Right cardiac atrium (tissue), 5 donors: ENCODE measurements around the gene AGO4. TPM values are rescaled to one million over a fixed set of nuclear protein-coding genes. Genes with fewer than 3 reads are reported as not detected.
"Not testable (repeated sequence)": the region's sequence is repeated elsewhere in the genome, so short reads cannot be mapped to it uniquely, and the experiment has no call there.

ENCODE experiments used
- ATAC-seq, 2 donors: fragments of 200-7000 bp; cut with Tn5 transposase; one replicate each; pipeline versions ENCODE4 v1.8.0 to v1.9.1; 2020; ENCODE audit warnings: moderate library complexity in 2 of 2, mild to moderate bottlenecking in 1 of 2
- DNase-seq, 3 donors: peaks; one replicate each; pipeline ENCODE4 v3.0.0-alpha.2; 2020
- H3K27ac ChIP-seq: one replicate; pipeline ENCODE4 v1.5.1; 2013; ENCODE audit warnings: mild to moderate bottlenecking, low read length, control low read depth, moderate library complexity
- H3K27me3 ChIP-seq: one replicate; pipeline ENCODE4 v1.6.1; 2013; ENCODE audit not compliant: control insufficient read depth, insufficient read depth
- H3K4me1 ChIP-seq: one replicate; pipeline ENCODE4 v1.6.1; 2013; ENCODE audit warnings: low read length; ENCODE audit not compliant: control insufficient read depth, insufficient read depth
- H3K4me3 ChIP-seq: one replicate; pipeline ENCODE4 v1.5.1; 2013; ENCODE audit warnings: low read length, control low read depth
- H3K9me3 ChIP-seq: one replicate; pipeline ENCODE4 v1.6.1; 2013; ENCODE audit warnings: low read length; ENCODE audit not compliant: control insufficient read depth
- WGBS: extraction: QIAGEN DNeasy Blood & Tissue Kit; methylation state at CpG from one replicate; pipeline ENCODE4 v1.1.7; 2013; 5-methylcytosine and 5-hydroxymethylcytosine counted together
- intact Hi-C, 4 donors: fragments of 100-400 bp; cut with DNase I; formaldehyde crosslinking; loops; one replicate each; pipeline versions ENCODE4 v1.11.0 to v1.14.0; 2022 to 2023
- long read RNA-seq, 4 donors: library from polyadenylated mRNA; unstranded; transcript quantifications; one replicate each; pipeline ENCODE4 v2.0.0, GENCODE V29; 2020 to 2021
- polyA plus RNA-seq: library from polyadenylated mRNA; stranded (reverse); fragments of 200-250 nt; gene quantifications from one replicate; pipeline ENCODE4 v1.2.3, GENCODE V29; 2013
- total RNA-seq, 4 donors: library from RNA; stranded (reverse); fragmentation: NEBNext Ultra II Directional; extraction: Animal tissue kit (Norgen Biotek cat#: 25700); gene quantifications; one replicate each; pipeline ENCODE4 v1.2.1, GENCODE V29; 2021
- donor health status: healthy with polysubstance abuse.
- donor health status: DM: no; HTN: yes; CAD: no.
- donor health status: DM: no; HTN: no; CAD: no.
- donor health status: DM: no; HTN: yes; CAD: no; lungs with severe emphysema.
- donor health status: DM: yes; HTN: yes; CAD: no.

AGO4 gene
- total RNA-seq (10 to 100 TPM; 17.5 to 22.9 (median 20.0) TPM), polyA plus RNA-seq (8.5 TPM)
- long read RNA-seq, donor 1, full-length matches to known transcripts: 10 of 26 reads
- long read RNA-seq, donor 1, partial matches to known transcripts: 2 of 26 reads
- long read RNA-seq, donor 1, other reads (novel, unspliced or antisense): 14 of 26 reads
- long read RNA-seq, donor 2, full-length matches to known transcripts: 10 of 16 reads
- long read RNA-seq, donor 2, partial matches to known transcripts: 2 of 16 reads
- long read RNA-seq, donor 2, other reads (novel, unspliced or antisense): 4 of 16 reads
- long read RNA-seq, donor 3, full-length matches to known transcripts: 4 of 30 reads
- long read RNA-seq, donor 3, partial matches to known transcripts: 8 of 30 reads
- long read RNA-seq, donor 3, other reads (novel, unspliced or antisense): 18 of 30 reads
- long read RNA-seq, donor 4, full-length matches to known transcripts: 11 of 21 reads
- long read RNA-seq, donor 4, partial matches to known transcripts: 3 of 21 reads
- long read RNA-seq, donor 4, other reads (novel, unspliced or antisense): 7 of 21 reads

- intact Hi-C loops: no loop called here
- Histone ChIP-seq H3K9me3 (no peaks in the 10 kb centered on the region), H3K4me1 (no peaks in the 10 kb centered on the region), H3K27ac (peak within 1 kb of the TSS; percentile 53), H3K4me3 (peak within 1 kb of the TSS; percentile 97), H3K27me3 (no peaks in the 10 kb centered on the region)
- peak; percentile 65 to 89 (median 88) for DNase-seq
- WGBS: 1% methylated on average over 105 of the region's 105 CpGs
- ATAC-seq: peak; percentile 84 to 85
Observed at GRCh38 chr1:35807614-35808449, at the start of gene AGO4. Gene AGO4, plus strand, starts transcription at chr1:35808016. Its CDS starts 401 bp downstream, at chr1:35808417.

GRCh38 chr1:35762141-35762540 is 45.7 kb upstream of the AGO4 start:
- Histone ChIP-seq H3K9me3 (no peaks in the 10 kb centered on the region), H3K4me1 (no peaks in the 10 kb centered on the region), H3K27ac (no peak overlapping the region), H3K4me3 (no peak overlapping the region), H3K27me3 (no peaks in the 10 kb centered on the region)
- no peak for DNase-seq
- ATAC-seq: no peak
- WGBS: 56% methylated on average over 2 of the region's 2 CpGs
- intact Hi-C loops: no loop called here

GRCh38 chr1:35763201-35763600 is 44.6 kb upstream of the AGO4 start:
- Histone ChIP-seq H3K9me3 (no peaks in the 10 kb centered on the region), H3K27me3 (no peaks in the 10 kb centered on the region), H3K4me3 (no peak overlapping the region), H3K27ac (no peak overlapping the region), H3K4me1 (no peaks in the 10 kb centered on the region)
- intact Hi-C loops: no loop called here
- DNase-seq (no peak), ATAC-seq (no peak)

GRCh38 chr1:35764283-35764682 is 43.5 kb upstream of the AGO4 start:
- H3K4me1 ChIP-seq: no peaks in the 10 kb centered on the region
- no peak for DNase-seq
- no peaks in the 10 kb centered on the region for H3K27me3 ChIP-seq
- ATAC-seq: no peak
- WGBS: 90% methylated on average over 3 of the region's 3 CpGs
- no peaks in the 10 kb centered on the region for H3K9me3 ChIP-seq
- intact Hi-C loops: no loop called here
- no peak overlapping the region for H3K4me3 ChIP-seq
- H3K27ac ChIP-seq: no peak overlapping the region

GRCh38 chr1:35768350-35769187 is 39.2 kb upstream of the AGO4 start:
- Histone ChIP-seq H3K9me3 (no peaks in the 10 kb centered on the region), H3K4me3 (peak overlapping the region; percentile 80), H3K27me3 (no peaks in the 10 kb centered on the region), H3K27ac (no peak overlapping the region), H3K4me1 (no peaks in the 10 kb centered on the region)
- no peak for DNase-seq
- ATAC-seq: no peak
- 43% methylated on average over 19 of the region's 19 CpGs for WGBS
- intact Hi-C loops: no loop called here

- H3K9me3 ChIP-seq: no peaks in the 10 kb centered on the region
- intact Hi-C loops: no loop called here
- DNase-seq (peak; percentile 87 to 95 (median 94)), ATAC-seq (peak; percentile 95 to 97)
- H3K4me1 ChIP-seq: no peaks in the 10 kb centered on the region
- H3K27ac ChIP-seq: peak overlapping the region; percentile 95
- under 1% methylated on average over 58 of the region's 58 CpGs for WGBS
- H3K4me3 ChIP-seq: peak overlapping the region; percentile 80
- no peaks in the 10 kb centered on the region for H3K27me3 ChIP-seq
Observed at GRCh38 chr1:35769188-35769758, 38.5 kb upstream of the AGO4 start.

GRCh38 chr1:35773711-35774110 is 34.1 kb upstream of the AGO4 start:
- intact Hi-C loops: loop anchor here in 2 of 4 donors (5.0 to 10.0 kb wide), 2 partner anchors 199 to 206 kb away; partner anchors contain the start of gene TFAP2E (in 1 of the 2)
- ATAC-seq: no peak

GRCh38 chr1:35776172-35776571 is 31.6 kb upstream of the AGO4 start:
- DNase-seq, H3K4me1 ChIP-seq, ATAC-seq, H3K4me3 ChIP-seq, H3K27me3 ChIP-seq, H3K27ac ChIP-seq, H3K9me3 ChIP-seq: not testable (repeated sequence)
- intact Hi-C loops: loop anchor here in 2 of 4 donors (5.0 to 10.0 kb wide), 2 partner anchors 201 to 209 kb away; partner anchors contain the start of gene TFAP2E (in 1 of the 2)
- WGBS: 92% methylated on average over 6 of the region's 6 CpGs

More at GRCh38 chr1:35773711-35774110, 34.1 kb upstream of the AGO4 start:
- no peaks in the 10 kb centered on the region for H3K9me3 ChIP-seq
- DNase-seq: no peak
- H3K27ac ChIP-seq: no peak overlapping the region
- no peak overlapping the region for H3K4me3 ChIP-seq
- H3K4me1 ChIP-seq: no peaks in the 10 kb centered on the region
- H3K27me3 ChIP-seq: no peaks in the 10 kb centered on the region

- WGBS: 97% methylated on average over 1 of the region's 1 CpG
- intact Hi-C loops: loop anchor here in 2 of 4 donors (5.0 to 10.0 kb wide), 2 partner anchors 202 to 210 kb away; partner anchors contain the start of gene TFAP2E (in 1 of the 2)
- no peaks in the 10 kb centered on the region for H3K4me1 ChIP-seq
- H3K27me3 ChIP-seq: no peaks in the 10 kb centered on the region
- no peak overlapping the region for H3K27ac ChIP-seq
- ATAC-seq: no peak
- DNase-seq: no peak
- H3K4me3 ChIP-seq: no peak overlapping the region
- H3K9me3 ChIP-seq: no peaks in the 10 kb centered on the region
Observed at GRCh38 chr1:35777109-35777508, 30.7 kb upstream of the AGO4 start.

- intact Hi-C loops: no loop called here
- no peak overlapping the region for H3K27ac ChIP-seq
- H3K9me3 ChIP-seq: no peaks in the 10 kb centered on the region
- no peaks in the 10 kb centered on the region for H3K27me3 ChIP-seq
- DNase-seq: no peak
- no peak for ATAC-seq
- no peak overlapping the region for H3K4me3 ChIP-seq
- no peaks in the 10 kb centered on the region for H3K4me1 ChIP-seq
- 95% methylated on average over 2 of the region's 2 CpGs for WGBS
Observed at GRCh38 chr1:35783055-35783583, 24.7 kb upstream of the AGO4 start.
